A549 (cell line): ENCODE measurements around the gene ZFP62. TPM values are rescaled to one million over a fixed set of nuclear protein-coding genes. Genes with fewer than 3 reads are reported as not detected.

Experiments
- ATAC-seq, 2 experiments: fragments of 200-7000 bp in 1 of 2; fragments of >200 bp in 1 of 2; cut with Nextera tagmentation in 1 of 2; cut with Tn5 transposase in 1 of 2; 3 replicates each; pipeline versions ENCODE4 v1.8.0 to v1.9.1; 2018 to 2020; ENCODE audit warnings: mild to moderate bottlenecking in 1 of 2, moderate library complexity in 1 of 2
- CTCF ChIA-PET: fragments of 300-600 bp; sonication (Branson Sonifier 250); formaldehyde crosslinking; extraction: SDS; loops from one replicate; lab custom pipeline; 2021; ENCODE audit warnings: antibody characterized with exemption, inconsistent platforms; lab: Yijun Ruan, JAX
- POLR2A ChIA-PET: fragments of 350-600 bp; formaldehyde crosslinking; extraction: SDS; loops from one replicate; lab custom pipeline; 2021; ENCODE audit warnings: antibody characterized with exemption, inconsistent platforms; lab: Yijun Ruan, JAX
- DNase-seq, 2 experiments: peaks; one replicate each; pipeline versions ENCODE4 v3.0.0 to v3.0.0-alpha.2; 2011 to 2016; ENCODE audit warnings: low read depth in 1 of 2, low spot score in 1 of 2
- FAIRE-seq: peaks from 2 replicates; lab custom pipeline; 2011; peaks lifted over from hg19 to GRCh38; lab: Jason Lieb, UNC
- H3K27ac ChIP-seq, 2 experiments: fragments of >200 bp; sonication (Bioruptor Twin); formaldehyde crosslinking; 3 replicates each; pipeline ENCODE4 v1.5.1; 2016 to 2017
- H3K4me1 ChIP-seq: fragments of >200 bp; sonication (Bioruptor Twin); formaldehyde crosslinking; 3 replicates; pipeline ENCODE4 v1.6.1; 2016
- H3K4me2 ChIP-seq: fragments of >200 bp; sonication (Bioruptor Twin); formaldehyde crosslinking; 3 replicates; pipeline ENCODE4 v1.6.1; 2016
- H3K4me3 ChIP-seq: fragments of >200 bp; sonication (Bioruptor Twin); formaldehyde crosslinking; 3 replicates; pipeline ENCODE4 v1.5.1; 2016
- H3K9me3 ChIP-seq: fragments of >200 bp; sonication (Bioruptor Twin); formaldehyde crosslinking; 3 replicates; pipeline ENCODE4 v1.6.1; 2016
- BCL3 ChIP-seq: fragments of >200 bp; sonication (Bioruptor Twin); formaldehyde crosslinking; IDR thresholded peaks from 3 replicates; pipeline ENCODE4 v1.6.1; 2016
- CHD4 ChIP-seq: fragments of 200-600 bp; sonication (generic); IDR thresholded peaks from 2 replicates; pipeline ENCODE4 v1.6.1; 2016; ENCODE audit warnings: antibody characterized with exemption, mild to moderate bottlenecking, borderline replicate concordance
- FOSB ChIP-seq: fragments of 250-450 bp; sonication (Bioruptor Pico); IDR thresholded peaks from 2 replicates; pipeline ENCODE4 v1.5.0; 2020; ENCODE audit warnings: mild to moderate bottlenecking, moderate library complexity
- FOSL2 ChIP-seq, 2 experiments: fragments of 450-650 bp in 1 of 2; fragments of >200 bp in 1 of 2; sonication (Bioruptor Twin) in 1 of 2; formaldehyde crosslinking; IDR thresholded peaks; 2 replicates each; pipeline versions ENCODE4 v1.5.0 to v1.6.1; 2016 to 2020; ENCODE audit warnings: mild to moderate bottlenecking in 1 of 2, moderate library complexity in 1 of 2
- GATA3 ChIP-seq: IDR thresholded peaks from 2 replicates; pipeline ENCODE4 v1.6.1; 2012; ENCODE audit warnings: borderline replicate concordance
- HOXB5 ChIP-seq: fragments of 250-450 bp; sonication (Bioruptor Pico); IDR thresholded peaks from 2 replicates; pipeline ENCODE4 v1.5.0; 2020; ENCODE audit warnings: mild to moderate bottlenecking, moderate library complexity
- MAFK ChIP-seq: fragments of 450-650 bp; IDR thresholded peaks from 2 replicates; pipeline ENCODE4 v1.6.1; 2014; ENCODE audit not compliant: partially characterized antibody
- NPAS2 ChIP-seq: fragments of 250-450 bp; sonication (Bioruptor Pico); IDR thresholded peaks from 2 replicates; pipeline ENCODE4 v1.8.0; 2022; ENCODE audit warnings: mild to moderate bottlenecking, moderate library complexity, borderline replicate concordance
- POLR2AphosphoS2 ChIP-seq: conservative IDR thresholded peaks from 2 replicates; pipeline ENCODE4 v1.6.1; 2012; ENCODE audit warnings: low read length, improper control_type of control experiment, inconsistent platforms
- RAD21 ChIP-seq, 2 experiments: fragments of >200 bp in 1 of 2; sonication (Bioruptor Twin) in 1 of 2; formaldehyde crosslinking in 1 of 2; IDR thresholded peaks in 1 of 2; conservative IDR thresholded peaks in 1 of 2; 2 replicates in 1 of 2; 3 replicates in 1 of 2; pipeline ENCODE4 v1.6.1; 2012 to 2018; ENCODE audit warnings: inconsistent platforms in 1 of 2
- RARB ChIP-seq: fragments of 250-450 bp; sonication (Bioruptor Pico); IDR thresholded peaks from 2 replicates; pipeline ENCODE4 v1.8.0; 2021; ENCODE audit warnings: mild to moderate bottlenecking, moderate library complexity
- REST ChIP-seq: fragments of 200-600 bp; sonication (generic); IDR thresholded peaks from 2 replicates; pipeline ENCODE4 v1.6.1; 2016; ENCODE audit warnings: antibody characterized with exemption, mild to moderate bottlenecking, moderate library complexity
- RFX5 ChIP-seq: fragments of 450-650 bp; IDR thresholded peaks from 2 replicates; pipeline ENCODE4 v1.7.1; 2014; ENCODE audit warnings: antibody characterized with exemption, mild to moderate bottlenecking, moderate library complexity
- SREBF2 ChIP-seq: fragments of 450-650 bp; IDR thresholded peaks from 2 replicates; pipeline ENCODE4 v1.6.1; 2014; ENCODE audit warnings: mild to moderate bottlenecking, moderate library complexity
- ZC3H11A ChIP-seq: fragments of 450-650 bp; IDR thresholded peaks from 2 replicates; pipeline ENCODE4 v1.6.1; 2014; ENCODE audit warnings: antibody characterized with exemption, mild to moderate bottlenecking
- ZSCAN20 ChIP-seq: fragments of 250-450 bp; sonication (Bioruptor Pico); IDR thresholded peaks from 2 replicates; pipeline ENCODE4 v1.8.0; 2022; ENCODE audit warnings: mild to moderate bottlenecking, moderate library complexity
- WGBS: methylation state at CpG from one replicate; pipeline ENCODE4 v1.1.6; 2017; ENCODE audit errors: missing lambda C conversion rate; 5-methylcytosine and 5-hydroxymethylcytosine counted together
- polyA plus RNA-seq, 4 experiments: library from polyadenylated mRNA; depleted of rRNA in 3 of 4; stranded (reverse); fragments of >200 nt; fragmentation: RNase III in 1 of 4; extraction: RNeasy Plus Mini Kit Qiagen cat#74134 plus additional on column Dnase treatment in 1 of 4; gene quantifications; 2 replicates in 3 of 4; 3 replicates in 1 of 4; pipeline ENCODE4 v1.2.3, GENCODE V29; 2011 to 2017
- TF ChIP-seq, protein P1 (sequence below): fragments of 450-650 bp; IDR thresholded peaks from 2 replicates; pipeline ENCODE4 v1.6.1; 2014; ENCODE audit warnings: antibody characterized with exemption

Gene ZFP62
- polyA plus RNA-seq, 2 of the 4 experiments (the other 2 are of a cell fraction): 13.9 to 23.4 TPM

DNA sequence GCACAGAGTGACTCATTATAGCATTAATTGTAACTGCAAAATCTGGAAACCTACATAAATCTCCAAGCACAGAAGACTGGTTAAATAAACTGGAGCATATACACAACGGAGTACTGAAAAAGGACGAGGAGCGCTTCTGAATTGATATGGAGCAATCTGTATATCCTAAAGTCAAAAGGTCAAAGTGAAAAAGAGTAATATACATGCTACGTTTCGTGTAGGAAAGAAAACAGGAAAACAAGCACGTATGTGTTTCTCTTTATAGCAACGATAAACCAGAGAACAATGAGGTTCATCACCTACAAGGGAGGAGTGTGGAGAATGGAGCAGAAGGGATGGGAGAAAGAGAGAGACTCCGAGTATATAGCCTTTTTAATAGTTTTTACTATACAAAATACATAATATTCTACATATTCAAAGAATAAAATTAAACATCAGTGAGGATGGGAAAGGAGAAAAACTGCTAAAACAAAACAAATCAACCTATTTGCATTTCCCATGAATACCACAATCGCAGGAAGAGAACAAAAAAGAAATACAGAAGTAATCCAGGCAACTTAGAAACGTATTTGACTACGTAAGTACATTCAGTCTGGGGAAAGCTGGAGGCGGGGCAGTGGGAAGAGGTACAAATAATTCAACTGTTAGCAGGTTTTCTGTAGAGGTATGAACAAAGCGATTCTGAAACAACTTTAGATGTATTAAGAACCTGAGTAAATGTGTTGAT, 7.8 kb downstream of the ZFP62 start:
- no peak for ATAC-seq
- POLR2A ChIA-PET: no interaction called here

DNA sequence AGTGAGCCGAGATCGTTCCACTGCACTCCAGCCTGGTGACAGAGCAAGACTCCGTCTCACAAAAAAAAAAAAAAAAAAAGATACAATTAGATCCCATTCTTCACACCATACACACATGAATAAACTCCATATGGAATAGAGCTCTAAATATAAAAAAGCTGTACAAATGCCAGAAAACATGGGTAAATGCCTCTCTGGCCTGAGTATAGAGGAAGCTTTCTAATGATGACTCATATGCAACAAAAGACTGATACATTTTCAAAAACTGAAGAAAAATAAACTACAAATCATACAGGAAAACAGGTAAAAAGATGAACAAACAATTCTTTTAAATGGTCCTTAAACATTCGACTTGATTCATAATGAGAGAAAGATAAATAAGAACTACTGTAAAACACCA, 8.6 kb downstream of the ZFP62 start:
- FAIRE-seq: no peak
- no peak overlapping the region for H3K27ac ChIP-seq
- no peaks in the 10 kb centered on the region for H3K4me1 ChIP-seq
- ChIA-PET CTCF (interaction anchor here (1.0 kb wide), 1 partner anchor 21 kb away, joined by 3 read pairs; no protein-coding TSS in a partner anchor), POLR2A (no interaction called here)
- H3K9me3 ChIP-seq: peaks cover 78% of the 10 kb centered on the region
- WGBS: 82% methylated on average over 4 of the region's 4 CpGs
- no peak for ATAC-seq
- no peak for DNase-seq
- no peak overlapping the region for H3K4me3 ChIP-seq
- H3K4me2 ChIP-seq: no peak overlapping the region
- TF ChIP-seq REST (no peak), FOSL2 (IDR thresholded peaks at IDR 0.05) (no peak), FOSL2 (CRISPR knock-in tag; IDR thresholded peaks at IDR 0.05) (peak; percentile 22; the same call in 1 of the 2 replicates)

More for the DNA sequence above, 7.8 kb downstream of the ZFP62 start:
- FAIRE-seq: no peak
- Histone ChIP-seq H3K4me3 (no peak overlapping the region), H3K4me1 (no peaks in the 10 kb centered on the region), H3K4me2 (no peak overlapping the region), H3K9me3 (peaks cover 70% of the 10 kb centered on the region), H3K27ac (no peak overlapping the region)
- WGBS: 81% methylated on average over 13 of the region's 13 CpGs
- no peak for DNase-seq
- CTCF ChIA-PET: no interaction called here
- TF ChIP-seq BCL3 (no peak), RAD21 (conservative IDR thresholded peaks at IDR 0.05 in 1 of 2, IDR thresholded peaks at IDR 0.05 in 1 of 2) (no peak), POLR2AphosphoS2 (no peak), SREBF2 (no peak), RARB (CRISPR knock-in tag) (no peak), RFX5 (no peak), MAFK (no peak), FOSB (CRISPR knock-in tag) (no peak), REST (no peak), HOXB5 (CRISPR knock-in tag) (no peak), NPAS2 (CRISPR knock-in tag) (no peak), ZSCAN20 (CRISPR knock-in tag) (no peak), ZC3H11A (no peak), FOSL2 (IDR thresholded peaks at IDR 0.05) (no peak), FOSL2 (CRISPR knock-in tag; IDR thresholded peaks at IDR 0.05) (no peak), CHD4 (no peak), GATA3 (no peak)
- TF ChIP-seq, protein P1, sequence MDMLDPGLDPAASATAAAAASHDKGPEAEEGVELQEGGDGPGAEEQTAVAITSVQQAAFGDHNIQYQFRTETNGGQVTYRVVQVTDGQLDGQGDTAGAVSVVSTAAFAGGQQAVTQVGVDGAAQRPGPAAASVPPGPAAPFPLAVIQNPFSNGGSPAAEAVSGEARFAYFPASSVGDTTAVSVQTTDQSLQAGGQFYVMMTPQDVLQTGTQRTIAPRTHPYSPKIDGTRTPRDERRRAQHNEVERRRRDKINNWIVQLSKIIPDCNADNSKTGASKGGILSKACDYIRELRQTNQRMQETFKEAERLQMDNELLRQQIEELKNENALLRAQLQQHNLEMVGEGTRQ: no peak
